ENCODE results near the gene EHMT1.
"Not testable (repeated sequence)": the region's sequence is repeated elsewhere in the genome, so short reads cannot be mapped to it uniquely, and the experiment has no call there.

The EHMT1 gene

GRCh38 chr9:137789295-137789895 is 170.6 kb downstream of the EHMT1 start:
- DNase-seq, result no peak

- no peak for DNase-seq
These were observed 173.1 kb downstream of the EHMT1 start for GRCh38 chr9:137791947-137792346.

- no peak for DNase-seq
These were observed 174.5 kb downstream of the EHMT1 start for GRCh38 chr9:137793196-137793841.

- no peak for DNase-seq
These were observed 176.4 kb downstream of the EHMT1 start for GRCh38 chr9:137795156-137795666.

GRCh38 chr9:137797206-137798120 is 178.7 kb downstream of the EHMT1 start:
- DNase-seq, result no peak

GRCh38 chr9:137798142-137798541 is 179.3 kb downstream of the EHMT1 start:
- DNase-seq, result no peak

GRCh38 chr9:137798901-137799629 is 180.3 kb downstream of the EHMT1 start:
- no peak for DNase-seq

- DNase-seq, result no peak
These were observed 180.8 kb downstream of the EHMT1 start for GRCh38 chr9:137799630-137799983.

GRCh38 chr9:137800196-137801022 is 181.6 kb downstream of the EHMT1 start:
- no peak for DNase-seq

- DNase-seq, result no peak
These were observed 182.2 kb downstream of the EHMT1 start for GRCh38 chr9:137801023-137801319.

GRCh38 chr9:137802021-137802420 is 183.2 kb downstream of the EHMT1 start:
- DNase-seq, result no peak

- DNase-seq, result no peak
These were observed 183.9 kb downstream of the EHMT1 start for GRCh38 chr9:137802521-137803243.

GRCh38 chr9:137804908-137805630 is 186.3 kb downstream of the EHMT1 start:
- DNase-seq, result no peak

- DNase-seq, result no peak
These were observed 189.2 kb downstream of the EHMT1 start for GRCh38 chr9:137807721-137808703.

- DNase-seq, result no peak
These were observed 190.3 kb downstream of the EHMT1 start for GRCh38 chr9:137809040-137809576.

GRCh38 chr9:137809726-137810450 is 191.1 kb downstream of the EHMT1 start:
- DNase-seq, result not testable (repeated sequence)

GRCh38 chr9:137811283-137811870 is 192.6 kb downstream of the EHMT1 start:
- DNase-seq, result no peak

Measured in activated gamma-delta T cell treated with Interleukin-2 at 50 U/mL for 16 hours (primary cell).